NCI-H510A (cell line): Measurements from ENCODE around the gene SLC35D2.
"Not testable (repeated sequence)": the region's sequence is repeated elsewhere in the genome, so short reads cannot be mapped to it uniquely, and the experiment has no call there.

ENCODE experiments used
- DNase-seq: peaks from one replicate; lab custom pipeline; 2025; lab: John Stamatoyannopoulos, UW

The SLC35D2 gene

GRCh38 chr9:96400132-96400910 lies 16.8 kb upstream of the SLC35D2 start:
- no peak for DNase-seq

- no peak for DNase-seq
These were observed 15.8 kb upstream of the SLC35D2 start for GRCh38 chr9:96399325-96399633.

- DNase-seq, result no peak
These were observed 15.2 kb upstream of the SLC35D2 start for GRCh38 chr9:96398582-96399324.

GRCh38 chr9:96395964-96396363 lies 12.5 kb upstream of the SLC35D2 start:
- no peak for DNase-seq

GRCh38 chr9:96394832-96395496 lies 11.5 kb upstream of the SLC35D2 start:
- no peak for DNase-seq

- no peak for DNase-seq
These were observed 8.8 kb upstream of the SLC35D2 start for GRCh38 chr9:96392263-96392662.

- DNase-seq, result no peak
These were observed 7.7 kb upstream of the SLC35D2 start for GRCh38 chr9:96391021-96391765.

GRCh38 chr9:96388144-96388543 lies 4.6 kb upstream of the SLC35D2 start:
- DNase-seq, result no peak

GRCh38 chr9:96386157-96386556 lies 2.6 kb upstream of the SLC35D2 start:
- no peak for DNase-seq

GRCh38 chr9:96382839-96383164 lies 709 bp downstream of the SLC35D2 start:
- no peak for DNase-seq

GRCh38 chr9:96382175-96382574 lies 1.3 kb downstream of the SLC35D2 start:
- no peak for DNase-seq

- no peak for DNase-seq
These were observed 1.8 kb downstream of the SLC35D2 start for GRCh38 chr9:96381696-96382095.

- DNase-seq, result no peak
These were observed 2.4 kb downstream of the SLC35D2 start for GRCh38 chr9:96381125-96381524.

GRCh38 chr9:96379461-96379860 lies 4.0 kb downstream of the SLC35D2 start:
- DNase-seq, result no peak

- DNase-seq, result no peak
These were observed 5.3 kb downstream of the SLC35D2 start for GRCh38 chr9:96378187-96378586.

GRCh38 chr9:96376891-96377874 lies 6.3 kb downstream of the SLC35D2 start:
- DNase-seq, result no peak

GRCh38 chr9:96375507-96375906 lies 8.0 kb downstream of the SLC35D2 start:
- not testable (repeated sequence) for DNase-seq

- no peak for DNase-seq
These were observed 15.6 kb downstream of the SLC35D2 start for GRCh38 chr9:96367943-96368342.

GRCh38 chr9:96363175-96363967 lies 20.1 kb downstream of the SLC35D2 start:
- DNase-seq, result no peak

GRCh38 chr9:96362119-96362518 lies 21.4 kb downstream of the SLC35D2 start:
- DNase-seq, result not testable (repeated sequence)
